OCI-LY3 (cell line): Measurements from ENCODE around the gene EFL1.
"Not testable (repeated sequence)": the region's sequence is repeated elsewhere in the genome, so short reads cannot be mapped to it uniquely, and the experiment has no call there.

Source experiments
- EZH2phosphoT487 ChIP-seq: fragments of 200-600 bp; shearing (Covaris generic); IDR thresholded peaks from 2 replicates; pipeline ENCODE4 v1.6.1; 2018; ENCODE audit warnings: antibody characterized with exemption, mixed run types, low read depth
- TF ChIP-seq, protein P1 (sequence below): fragments of 200-600, 300-600 bp; sonication (generic); IDR thresholded peaks from 2 replicates; pipeline ENCODE4 v1.5.1; 2014; ENCODE audit warnings: antibody characterized with exemption, low read length, low read depth

DNA sequence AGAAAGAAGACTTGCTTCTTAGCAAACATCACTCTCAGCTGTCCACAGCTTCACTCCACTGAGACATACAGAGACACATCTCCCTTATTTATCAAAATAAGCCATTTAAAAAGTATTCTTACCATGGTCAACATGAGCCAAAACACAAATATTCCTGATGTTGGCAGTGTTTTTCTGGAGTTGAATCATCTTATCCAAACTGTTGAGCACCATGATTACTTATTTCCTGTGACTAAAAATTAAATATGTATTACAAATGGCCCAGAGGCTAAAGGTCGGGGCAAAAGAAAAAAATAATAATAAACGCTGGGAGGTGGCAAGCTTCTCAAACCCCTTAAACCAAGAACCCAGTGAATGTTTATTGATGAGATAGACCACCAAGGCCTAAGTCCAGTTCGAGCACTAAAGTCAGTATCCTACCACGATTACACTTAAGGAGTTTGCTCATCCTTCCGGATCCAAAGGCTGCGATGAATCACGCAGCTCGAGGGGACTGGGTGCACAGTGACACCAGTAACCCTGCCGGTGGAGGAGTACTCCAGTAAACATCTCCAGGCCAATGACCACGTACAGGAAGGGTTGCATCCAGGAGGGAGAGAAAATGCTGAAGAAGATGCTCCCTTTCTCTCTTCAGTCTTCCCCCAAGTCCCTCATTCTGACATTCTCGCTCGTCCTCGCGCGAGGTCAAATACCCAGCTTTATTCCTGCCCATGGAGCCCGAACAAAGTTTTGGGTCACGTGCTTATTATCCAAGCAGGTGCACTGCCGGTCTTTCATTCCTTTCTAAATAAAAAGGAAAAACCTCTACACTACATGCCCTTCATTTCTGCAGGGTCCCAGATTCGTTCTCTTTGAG, 740 bp downstream of the EFL1 start:
- TF ChIP-seq, protein P1, sequence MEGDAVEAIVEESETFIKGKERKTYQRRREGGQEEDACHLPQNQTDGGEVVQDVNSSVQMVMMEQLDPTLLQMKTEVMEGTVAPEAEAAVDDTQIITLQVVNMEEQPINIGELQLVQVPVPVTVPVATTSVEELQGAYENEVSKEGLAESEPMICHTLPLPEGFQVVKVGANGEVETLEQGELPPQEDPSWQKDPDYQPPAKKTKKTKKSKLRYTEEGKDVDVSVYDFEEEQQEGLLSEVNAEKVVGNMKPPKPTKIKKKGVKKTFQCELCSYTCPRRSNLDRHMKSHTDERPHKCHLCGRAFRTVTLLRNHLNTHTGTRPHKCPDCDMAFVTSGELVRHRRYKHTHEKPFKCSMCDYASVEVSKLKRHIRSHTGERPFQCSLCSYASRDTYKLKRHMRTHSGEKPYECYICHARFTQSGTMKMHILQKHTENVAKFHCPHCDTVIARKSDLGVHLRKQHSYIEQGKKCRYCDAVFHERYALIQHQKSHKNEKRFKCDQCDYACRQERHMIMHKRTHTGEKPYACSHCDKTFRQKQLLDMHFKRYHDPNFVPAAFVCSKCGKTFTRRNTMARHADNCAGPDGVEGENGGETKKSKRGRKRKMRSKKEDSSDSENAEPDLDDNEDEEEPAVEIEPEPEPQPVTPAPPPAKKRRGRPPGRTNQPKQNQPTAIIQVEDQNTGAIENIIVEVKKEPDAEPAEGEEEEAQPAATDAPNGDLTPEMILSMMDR = not testable (repeated sequence)
- TF ChIP-seq EZH2phosphoT487 = not testable (repeated sequence)
